HG03025 (cell line): ENCODE data around the gene NUCB1.
"Not testable (repeated sequence)": the region's sequence is repeated elsewhere in the genome, so short reads cannot be mapped to it uniquely, and the experiment has no call there.

Experiments used
- ATAC-seq: cut with Tn5 transposase; IDR thresholded peaks from one replicate; pipeline ENCODE4 v1.9.1; 2021; ENCODE audit warnings: mild to moderate bottlenecking, moderate library complexity; ENCODE audit not compliant: unreplicated experiment, low FRiP score

Gene NUCB1

DNA sequence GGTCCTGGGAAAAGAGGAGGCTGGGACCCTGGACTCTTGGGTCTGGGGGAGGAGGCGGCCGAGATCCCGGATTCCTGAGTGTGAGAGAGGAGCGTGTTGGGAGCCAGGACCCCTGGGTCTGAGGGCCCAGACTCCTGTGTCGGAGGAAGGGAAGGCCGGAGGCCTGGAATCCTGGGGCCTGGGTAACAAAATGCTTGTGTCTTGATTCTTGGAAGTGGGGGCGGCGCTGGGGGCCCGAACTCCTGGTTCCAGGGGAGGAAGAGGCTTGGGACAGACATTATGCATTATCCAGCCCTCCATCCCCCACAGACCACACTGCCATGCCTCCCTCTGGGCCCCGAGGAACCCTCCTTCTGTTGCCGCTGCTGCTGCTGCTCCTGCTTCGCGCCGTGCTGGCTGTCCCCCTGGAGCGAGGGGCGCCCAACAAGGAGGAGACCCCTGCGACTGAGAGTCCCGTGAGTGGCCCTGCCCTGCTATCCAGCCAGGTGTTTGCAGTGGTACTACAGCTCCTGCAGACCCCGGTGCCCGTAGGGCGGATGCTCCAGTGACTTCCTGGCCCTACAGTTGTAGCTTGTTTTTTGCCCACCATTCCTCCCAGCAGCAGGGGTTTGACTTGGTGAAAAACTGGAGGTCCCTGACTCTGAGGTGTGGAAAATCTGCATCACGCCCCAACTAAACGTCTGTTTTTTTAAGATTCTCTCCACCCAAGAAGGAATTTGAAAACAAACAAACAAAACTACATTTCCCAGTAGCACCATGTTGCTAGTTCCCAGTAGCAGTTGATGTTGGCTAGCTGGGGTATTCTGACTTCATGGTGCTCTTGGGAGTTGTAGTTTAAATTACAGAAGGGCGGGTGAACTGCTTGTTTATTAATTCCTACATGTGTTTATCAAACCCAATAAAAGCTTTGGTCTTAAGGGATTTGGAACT lies 630 bp downstream of the NUCB1 start:
- ATAC-seq = no peak

DNA sequence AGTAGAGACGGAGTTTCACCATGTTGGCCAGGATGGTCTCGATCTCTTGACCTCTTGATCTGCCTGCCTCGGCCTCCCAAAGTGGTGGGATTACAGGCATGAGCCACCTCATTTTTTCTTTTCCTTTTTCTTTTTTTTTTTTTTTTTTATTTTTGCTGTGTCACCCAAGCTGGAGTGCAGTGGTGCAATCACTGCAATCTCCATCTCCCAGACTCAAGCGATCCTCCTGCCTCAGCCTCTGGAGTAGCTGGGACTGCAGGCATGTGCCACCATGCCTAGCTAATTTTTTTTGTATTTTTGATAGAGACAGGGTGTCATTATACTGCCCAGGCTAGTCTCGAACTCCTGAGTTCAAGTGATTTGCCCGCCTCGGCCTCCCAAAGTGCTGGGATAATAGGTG lies 2.2 kb downstream of the NUCB1 start:
- ATAC-seq = not testable (repeated sequence)

DNA sequence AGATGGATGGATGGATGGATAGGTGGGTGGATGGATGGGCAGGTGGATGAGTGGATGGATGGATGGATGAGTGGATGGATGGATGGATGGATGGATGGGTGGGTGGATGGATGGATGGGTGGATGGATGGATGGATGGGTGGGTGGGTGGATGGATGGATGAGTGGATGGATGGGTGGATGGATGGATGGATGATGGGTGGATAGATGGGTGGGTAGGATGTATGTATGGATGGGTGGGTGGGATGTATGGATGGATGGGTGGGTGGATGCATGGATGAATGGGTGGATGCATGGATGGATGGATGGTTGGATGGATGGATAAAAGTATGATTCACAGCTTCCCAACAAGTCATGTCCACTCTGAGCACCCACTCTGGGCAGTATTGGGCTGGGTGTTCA lies 3.7 kb downstream of the NUCB1 start:
- ATAC-seq = not testable (repeated sequence)

- no peak for ATAC-seq
Observed at GRCh38 chr19:48905664-48906063, 5.6 kb downstream of the NUCB1 start.

GRCh38 chr19:48906324-48906723 lies 6.2 kb downstream of the NUCB1 start:
- no peak for ATAC-seq

DNA sequence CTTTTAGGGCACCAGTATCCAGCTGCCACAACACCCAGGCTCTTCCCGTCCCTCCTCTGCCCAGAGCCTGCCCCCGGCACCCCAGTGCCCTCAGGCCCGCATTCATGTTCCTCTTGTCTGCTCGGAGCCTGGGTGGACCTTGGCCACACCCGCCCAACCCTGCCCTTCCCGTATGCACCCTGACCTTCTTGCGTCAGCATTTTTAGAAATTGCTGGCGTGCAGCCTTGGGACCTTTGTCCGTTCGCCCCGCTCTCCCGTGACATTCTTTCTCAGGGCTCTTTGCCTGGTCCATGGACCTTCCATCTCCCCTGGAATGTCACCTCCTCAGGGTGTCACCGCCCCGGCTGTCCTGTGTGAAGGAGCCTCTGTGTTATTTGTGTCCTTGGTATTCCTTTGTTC lies 7.6 kb downstream of the NUCB1 start:
- ATAC-seq = no peak

DNA sequence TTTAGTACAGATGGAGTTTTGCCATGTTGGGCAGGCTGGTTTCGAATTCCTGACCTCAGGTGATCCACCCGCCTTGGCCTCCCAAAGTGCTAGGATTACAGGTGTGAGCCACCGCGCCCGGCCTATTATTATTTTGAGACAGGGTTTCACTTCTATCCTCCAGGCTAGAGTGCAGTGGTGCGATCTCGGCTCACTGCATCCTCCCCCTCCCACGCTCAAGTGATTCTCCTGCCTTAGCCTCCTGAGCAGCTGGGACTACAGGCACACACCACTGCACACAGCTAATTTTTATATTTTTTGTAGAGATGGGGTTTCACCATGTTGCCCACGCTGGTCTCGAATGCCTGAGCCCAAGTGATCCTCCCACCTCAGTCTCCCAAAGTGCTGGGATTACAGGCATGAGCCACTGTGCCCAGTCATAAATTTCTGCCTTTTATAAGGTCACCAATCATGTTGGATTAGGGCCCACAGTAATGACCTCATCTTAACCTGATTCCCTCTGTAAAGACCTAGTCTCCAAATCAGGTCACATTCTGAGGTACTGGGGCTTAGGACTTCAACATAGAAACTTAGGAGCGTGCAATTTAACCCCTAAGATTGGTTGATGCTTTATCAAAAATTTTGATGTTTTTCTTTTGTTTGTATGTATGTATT lies 9.4 kb downstream of the NUCB1 start:
- ATAC-seq = not testable (repeated sequence)

GRCh38 chr19:48910803-48911202 lies 10.7 kb downstream of the NUCB1 start:
- ATAC-seq = no peak

DNA sequence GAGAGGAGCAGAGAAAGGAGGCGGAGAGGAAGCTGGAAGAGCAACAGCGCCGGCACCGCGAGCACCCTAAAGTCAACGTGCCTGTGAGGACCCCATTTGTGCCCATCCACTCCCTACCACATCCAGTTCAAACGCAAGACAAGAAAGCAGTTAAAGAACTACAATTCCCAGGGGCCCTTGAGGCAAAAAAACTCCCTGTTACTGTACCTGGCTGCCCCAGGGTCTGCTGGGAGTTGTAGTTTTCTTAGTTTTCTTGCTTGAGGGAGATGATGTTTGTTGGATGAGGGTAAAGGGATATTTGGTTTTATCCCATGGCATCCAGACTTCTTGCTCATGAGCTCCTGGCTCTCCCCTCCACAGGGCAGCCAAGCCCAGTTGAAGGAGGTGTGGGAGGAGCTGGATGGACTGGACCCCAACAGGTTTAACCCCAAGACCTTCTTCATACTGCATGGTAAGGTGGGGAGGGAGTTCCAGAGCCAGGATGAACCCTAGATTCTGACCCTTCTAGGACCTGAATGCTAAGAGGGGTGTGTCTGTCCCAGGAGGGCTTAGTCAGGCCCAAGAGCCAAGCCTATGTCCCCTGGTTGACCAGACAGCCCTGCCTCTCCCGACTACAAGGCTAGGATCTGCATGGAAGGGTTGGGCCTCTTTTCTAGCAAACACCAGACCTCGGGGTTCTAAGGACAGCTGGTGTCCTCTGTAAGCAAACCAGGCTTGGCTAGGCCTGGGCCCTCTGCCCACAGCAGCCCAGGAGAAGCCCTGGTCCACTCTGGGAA lies 13.2 kb downstream of the NUCB1 start:
- ATAC-seq = no peak

- ATAC-seq = no peak
Observed at GRCh38 chr19:48914181-48914580, 14.1 kb downstream of the NUCB1 start.

- ATAC-seq = no peak
Observed at GRCh38 chr19:48915757-48916156, 15.6 kb downstream of the NUCB1 start.

DNA sequence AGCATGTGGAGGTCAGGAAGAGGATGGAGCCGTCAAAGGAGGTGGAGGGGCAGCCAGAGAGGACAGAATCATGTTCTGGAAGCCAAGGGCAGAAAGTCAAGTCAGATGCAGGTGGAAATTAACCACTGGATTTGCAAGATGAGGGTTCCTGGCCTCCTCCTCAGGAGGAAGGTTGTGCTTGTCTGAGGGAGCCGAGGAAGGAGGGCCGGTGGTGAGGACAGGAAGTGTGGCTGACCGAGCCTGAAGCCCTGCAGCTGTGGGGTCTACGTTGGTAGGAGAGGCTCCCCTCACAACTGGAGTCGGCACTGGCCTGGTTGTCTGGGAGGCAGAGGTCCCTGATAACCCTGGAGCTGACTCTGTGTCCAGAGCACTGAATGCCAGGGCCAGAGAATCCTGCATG lies 18.0 kb downstream of the NUCB1 start:
- no peak for ATAC-seq

GRCh38 chr19:48918801-48919247 lies 18.7 kb downstream of the NUCB1 start:
- ATAC-seq = no peak

GRCh38 chr19:48919271-48919670 lies 19.2 kb downstream of the NUCB1 start:
- not testable (repeated sequence) for ATAC-seq

- ATAC-seq = no peak
Observed at GRCh38 chr19:48920949-48921348, 20.8 kb downstream of the NUCB1 start.

DNA sequence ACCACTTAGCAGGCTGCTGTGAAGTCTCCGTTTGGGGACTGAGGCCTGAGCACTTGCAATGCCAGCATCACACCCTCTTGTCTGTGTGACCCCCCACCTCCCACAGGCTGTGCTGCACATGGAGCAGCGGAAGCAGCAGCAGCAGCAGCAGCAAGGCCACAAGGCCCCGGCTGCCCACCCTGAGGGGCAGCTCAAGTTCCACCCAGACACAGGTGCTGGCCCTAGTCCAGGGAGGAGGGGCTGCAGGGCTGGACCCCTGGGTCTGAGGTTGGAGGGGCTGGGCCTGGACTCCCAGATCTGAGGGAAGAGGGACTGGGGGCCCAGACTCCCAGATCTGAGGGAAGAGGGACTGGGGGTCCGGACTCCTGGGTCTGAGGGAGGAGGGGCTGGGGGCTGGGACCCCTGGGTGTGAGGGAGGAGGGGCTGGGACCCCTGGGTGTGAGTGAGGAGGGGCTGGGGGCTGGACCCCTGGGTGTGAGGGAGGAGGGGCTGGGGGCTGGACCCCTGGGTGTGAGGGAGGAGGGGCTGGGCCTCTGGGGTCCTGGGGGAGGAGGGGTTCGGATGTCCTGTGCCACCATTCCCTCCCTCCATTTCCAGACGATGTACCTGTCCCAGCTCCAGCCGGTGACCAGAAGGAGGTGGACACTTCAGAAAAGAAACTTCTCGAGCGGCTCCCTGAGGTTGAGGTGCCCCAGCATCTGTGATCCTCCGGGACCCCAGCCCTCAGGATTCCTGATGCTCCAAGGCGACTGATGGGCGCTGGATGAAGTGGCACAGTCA lies 21.8 kb downstream of the NUCB1 start:
- no peak for ATAC-seq

- no peak for ATAC-seq
Observed at GRCh38 chr19:48922548-48923490, 22.7 kb downstream of the NUCB1 start.

GRCh38 chr19:48925240-48925843 lies 25.2 kb downstream of the NUCB1 start:
- ATAC-seq = no peak

DNA sequence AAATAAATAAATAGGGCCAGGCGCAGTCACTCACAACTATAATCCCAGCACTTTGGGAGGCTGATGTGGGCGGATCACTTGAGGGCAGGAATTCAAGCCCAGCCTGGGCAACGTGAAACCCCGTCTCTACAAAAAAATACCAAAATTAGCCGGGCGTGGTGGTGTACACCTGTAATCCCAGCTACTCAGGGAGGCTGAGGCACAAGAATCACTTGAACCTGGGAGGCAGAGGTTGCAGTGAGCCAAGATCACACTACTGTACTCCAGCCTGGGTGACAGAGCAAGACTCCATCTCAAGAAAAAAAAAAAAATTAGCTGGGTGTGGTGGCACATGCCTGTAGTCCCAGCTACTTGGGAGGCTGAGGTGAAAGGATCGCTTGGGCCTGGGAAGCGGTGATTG lies 25.8 kb downstream of the NUCB1 start:
- not testable (repeated sequence) for ATAC-seq
